SK-N-SH (cell line): Measurements from ENCODE around the gene MARCKSL1. TPM values are rescaled to one million over a fixed set of nuclear protein-coding genes. Genes with fewer than 3 reads are reported as not detected.

Experiments used
- CTCF ChIA-PET: fragments of 300-600, 350-600 bp; formaldehyde crosslinking; extraction: SDS; loops from one replicate; lab custom pipeline; 2021; lab: Yijun Ruan, JAX
- POLR2A ChIA-PET: fragments of 350-600 bp; sonication (Branson Sonifier 250); formaldehyde crosslinking; extraction: SDS; loops from one replicate; lab custom pipeline; 2020; ENCODE audit warnings: antibody characterized with exemption, inconsistent platforms; lab: Yijun Ruan, JAX
- DNase-seq: peaks from one replicate; pipeline ENCODE4 v3.0.0; 2012
- H2AFZ ChIP-seq: fragments of 200-600 bp; sonication (generic); 2 replicates; pipeline ENCODE4 v1.8.1; 2016; ENCODE audit warnings: antibody characterized with exemption, mild to moderate bottlenecking, low read depth
- H3F3A ChIP-seq: fragments of 200-600 bp; sonication (generic); replicated peaks from 2 replicates; pipeline ENCODE3; 2016; ENCODE audit warnings: antibody characterized with exemption, mild to moderate bottlenecking; ENCODE audit not compliant: insufficient read depth
- H3K27ac ChIP-seq, 2 experiments: fragments of 200-500 bp in 1 of 2; fragments of 200-600 bp in 1 of 2; sonication (Bioruptor generic) in 1 of 2; sonication (generic), shearing (Covaris generic) in 1 of 2; 2 replicates each; pipeline versions ENCODE4 v1.5.1 to v1.6.1; 2014 to 2016; ENCODE audit warnings: low read depth in 2 of 2, inconsistent platforms in 1 of 2, low read length in 1 of 2, mild to moderate bottlenecking in 1 of 2, mixed read lengths in 1 of 2
- H3K27me3 ChIP-seq: fragments of 200-600 bp; sonication (generic), shearing (Covaris generic); 2 replicates; pipeline ENCODE4 v1.6.1; 2016; ENCODE audit warnings: mixed run types; ENCODE audit not compliant: insufficient read depth
- H3K36me3 ChIP-seq, 2 experiments: fragments of 200-500 bp in 1 of 2; fragments of 200-600 bp in 1 of 2; sonication (Bioruptor generic) in 1 of 2; sonication (generic) in 1 of 2; replicated peaks in 1 of 2; 2 replicates each; pipeline versions ENCODE3 to v1.5.1; 2014 to 2016; ENCODE audit warnings: low read length in 1 of 2, mild to moderate bottlenecking in 1 of 2; ENCODE audit not compliant: insufficient read depth in 2 of 2, control insufficient read depth in 1 of 2
- H3K4me1 ChIP-seq, 2 experiments: fragments of 200-500 bp in 1 of 2; fragments of 200-600 bp in 1 of 2; sonication (Bioruptor generic) in 1 of 2; sonication (generic), shearing (Covaris generic) in 1 of 2; 2 replicates each; pipeline versions ENCODE4 v1.5.1 to v1.6.1; 2014 to 2016; ENCODE audit warnings: low read depth in 1 of 2, low read length in 1 of 2, mixed run types in 1 of 2; ENCODE audit not compliant: insufficient read depth in 2 of 2, control insufficient read depth in 1 of 2
- H3K4me2 ChIP-seq: fragments of 200-600 bp; sonication (generic), shearing (Covaris generic); 2 replicates; pipeline ENCODE4 v1.6.1; 2017; ENCODE audit warnings: mixed run types
- H3K4me3 ChIP-seq, 2 experiments: fragments of 200-500 bp in 1 of 2; fragments of 200-600 bp in 1 of 2; sonication (Bioruptor generic) in 1 of 2; sonication (generic), shearing (Covaris generic) in 1 of 2; 2 replicates each; pipeline versions ENCODE4 v1.5.1 to v1.8.1; 2014 to 2016; ENCODE audit warnings: low read depth in 2 of 2, inconsistent platforms in 1 of 2, low read length in 1 of 2, mild to moderate bottlenecking in 1 of 2, mixed read lengths in 1 of 2, moderate library complexity in 1 of 2
- H3K79me2 ChIP-seq: fragments of 200-600 bp; sonication (generic); 2 replicates; pipeline ENCODE4 v1.8.1; 2017; ENCODE audit warnings: mild to moderate bottlenecking; ENCODE audit not compliant: insufficient read depth
- H3K9ac ChIP-seq: fragments of 200-600 bp; sonication (generic); 2 replicates; pipeline ENCODE4 v1.6.1; 2017; ENCODE audit warnings: mixed run types
- H3K9me2 ChIP-seq: fragments of 200-600 bp; sonication (generic); 2 replicates; pipeline ENCODE4 v1.6.1; 2017; ENCODE audit warnings: mixed run types
- H3K9me3 ChIP-seq: fragments of 200-600 bp; sonication (generic); 2 replicates; pipeline ENCODE4 v1.6.1; 2017; ENCODE audit warnings: mixed run types, mild to moderate bottlenecking, moderate library complexity
- H4K20me1 ChIP-seq: fragments of 200-600 bp; sonication (generic); 2 replicates; pipeline ENCODE4 v1.6.1; 2017; ENCODE audit warnings: mild to moderate bottlenecking, mixed run types; ENCODE audit not compliant: insufficient read depth
- FOSL2 ChIP-seq: IDR thresholded peaks from 2 replicates; pipeline ENCODE4 v1.4.0; 2012; ENCODE audit warnings: low read depth, mild to moderate bottlenecking, moderate library complexity, borderline replicate concordance
- FOXJ3 ChIP-seq: sonication (generic); formaldehyde crosslinking; IDR thresholded peaks from 2 replicates; pipeline ENCODE4 v1.5.1; 2020; ENCODE audit warnings: mild to moderate bottlenecking, missing genetic modification reagents
- GABPA ChIP-seq: IDR thresholded peaks from 2 replicates; pipeline ENCODE4 v1.4.0; 2012; ENCODE audit warnings: low read depth, mild to moderate bottlenecking
- JUND ChIP-seq: IDR thresholded peaks from 2 replicates; pipeline ENCODE4 v1.4.0; 2012
- MEF2A ChIP-seq: IDR thresholded peaks from 2 replicates; pipeline ENCODE4 v1.4.0; 2012; ENCODE audit warnings: low read depth, borderline replicate concordance
- NRF1 ChIP-seq: IDR thresholded peaks from 2 replicates; pipeline ENCODE4 v1.6.1; 2012; ENCODE audit warnings: low read depth, mild to moderate bottlenecking, low read length
- TAF1 ChIP-seq: IDR thresholded peaks from 2 replicates; pipeline ENCODE4 v1.6.1; 2012; ENCODE audit warnings: low read depth, mild to moderate bottlenecking, low read length, moderate library complexity, borderline replicate concordance
- TCF12 ChIP-seq: IDR thresholded peaks from 2 replicates; pipeline ENCODE4 v1.4.0; 2012
- WGBS: methylation state at CpG from one replicate; pipeline ENCODE4 v1.1.6; 2017; ENCODE audit warnings: low lambda C conversion rate; 5-methylcytosine and 5-hydroxymethylcytosine counted together
- polyA plus RNA-seq, 3 experiments: library from polyadenylated mRNA; depleted of rRNA; stranded (reverse); fragments of >200 nt; gene quantifications; 2 replicates each; pipeline ENCODE4 v1.2.3, GENCODE V29; 2012
- TF ChIP-seq, protein P1 (sequence below): IDR thresholded peaks from 2 replicates; pipeline ENCODE4 v1.4.0; 2012; ENCODE audit warnings: low read depth, borderline replicate concordance
- TF ChIP-seq, protein P2 (sequence below): IDR thresholded peaks from 2 replicates; pipeline ENCODE4 v1.6.1; 2012; ENCODE audit warnings: mild to moderate bottlenecking, low read depth, low read length, moderate library complexity

MARCKSL1 gene
- polyA plus RNA-seq, 1 of the 3 experiments (the other 2 are of a cell fraction): 275 TPM

DNA sequence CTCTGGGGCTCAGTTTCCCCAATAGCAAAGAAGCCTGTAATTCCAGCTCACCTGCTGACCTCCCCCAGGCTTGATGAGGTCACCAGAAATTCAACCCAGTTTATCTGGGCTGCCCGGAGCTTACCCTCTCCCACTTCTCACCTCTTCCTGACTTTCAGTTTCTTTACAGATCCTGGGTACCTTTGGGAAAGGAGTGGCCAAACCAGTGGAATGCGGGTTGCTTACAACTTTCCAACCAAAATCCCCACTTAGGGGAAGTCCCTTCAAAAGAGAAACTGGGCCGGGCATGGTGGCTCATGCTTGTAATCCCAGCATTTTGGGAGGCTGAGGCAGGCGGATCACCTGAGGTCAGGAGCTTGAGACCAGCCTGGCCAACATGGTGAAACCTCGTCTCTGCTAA is 5.9 kb upstream of the MARCKSL1 start (continued):
- TF ChIP-seq, protein P1, sequence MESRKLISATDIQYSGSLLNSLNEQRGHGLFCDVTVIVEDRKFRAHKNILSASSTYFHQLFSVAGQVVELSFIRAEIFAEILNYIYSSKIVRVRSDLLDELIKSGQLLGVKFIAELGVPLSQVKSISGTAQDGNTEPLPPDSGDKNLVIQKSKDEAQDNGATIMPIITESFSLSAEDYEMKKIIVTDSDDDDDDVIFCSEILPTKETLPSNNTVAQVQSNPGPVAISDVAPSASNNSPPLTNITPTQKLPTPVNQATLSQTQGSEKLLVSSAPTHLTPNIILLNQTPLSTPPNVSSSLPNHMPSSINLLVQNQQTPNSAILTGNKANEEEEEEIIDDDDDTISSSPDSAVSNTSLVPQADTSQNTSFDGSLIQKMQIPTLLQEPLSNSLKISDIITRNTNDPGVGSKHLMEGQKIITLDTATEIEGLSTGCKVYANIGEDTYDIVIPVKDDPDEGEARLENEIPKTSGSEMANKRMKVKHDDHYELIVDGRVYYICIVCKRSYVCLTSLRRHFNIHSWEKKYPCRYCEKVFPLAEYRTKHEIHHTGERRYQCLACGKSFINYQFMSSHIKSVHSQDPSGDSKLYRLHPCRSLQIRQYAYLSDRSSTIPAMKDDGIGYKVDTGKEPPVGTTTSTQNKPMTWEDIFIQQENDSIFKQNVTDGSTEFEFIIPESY: no peak
- TF ChIP-seq JUND (no peak), MEF2A (no peak)
- TF ChIP-seq, protein P2, sequence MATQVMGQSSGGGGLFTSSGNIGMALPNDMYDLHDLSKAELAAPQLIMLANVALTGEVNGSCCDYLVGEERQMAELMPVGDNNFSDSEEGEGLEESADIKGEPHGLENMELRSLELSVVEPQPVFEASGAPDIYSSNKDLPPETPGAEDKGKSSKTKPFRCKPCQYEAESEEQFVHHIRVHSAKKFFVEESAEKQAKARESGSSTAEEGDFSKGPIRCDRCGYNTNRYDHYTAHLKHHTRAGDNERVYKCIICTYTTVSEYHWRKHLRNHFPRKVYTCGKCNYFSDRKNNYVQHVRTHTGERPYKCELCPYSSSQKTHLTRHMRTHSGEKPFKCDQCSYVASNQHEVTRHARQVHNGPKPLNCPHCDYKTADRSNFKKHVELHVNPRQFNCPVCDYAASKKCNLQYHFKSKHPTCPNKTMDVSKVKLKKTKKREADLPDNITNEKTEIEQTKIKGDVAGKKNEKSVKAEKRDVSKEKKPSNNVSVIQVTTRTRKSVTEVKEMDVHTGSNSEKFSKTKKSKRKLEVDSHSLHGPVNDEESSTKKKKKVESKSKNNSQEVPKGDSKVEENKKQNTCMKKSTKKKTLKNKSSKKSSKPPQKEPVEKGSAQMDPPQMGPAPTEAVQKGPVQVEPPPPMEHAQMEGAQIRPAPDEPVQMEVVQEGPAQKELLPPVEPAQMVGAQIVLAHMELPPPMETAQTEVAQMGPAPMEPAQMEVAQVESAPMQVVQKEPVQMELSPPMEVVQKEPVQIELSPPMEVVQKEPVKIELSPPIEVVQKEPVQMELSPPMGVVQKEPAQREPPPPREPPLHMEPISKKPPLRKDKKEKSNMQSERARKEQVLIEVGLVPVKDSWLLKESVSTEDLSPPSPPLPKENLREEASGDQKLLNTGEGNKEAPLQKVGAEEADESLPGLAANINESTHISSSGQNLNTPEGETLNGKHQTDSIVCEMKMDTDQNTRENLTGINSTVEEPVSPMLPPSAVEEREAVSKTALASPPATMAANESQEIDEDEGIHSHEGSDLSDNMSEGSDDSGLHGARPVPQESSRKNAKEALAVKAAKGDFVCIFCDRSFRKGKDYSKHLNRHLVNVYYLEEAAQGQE: no peak

DNA sequence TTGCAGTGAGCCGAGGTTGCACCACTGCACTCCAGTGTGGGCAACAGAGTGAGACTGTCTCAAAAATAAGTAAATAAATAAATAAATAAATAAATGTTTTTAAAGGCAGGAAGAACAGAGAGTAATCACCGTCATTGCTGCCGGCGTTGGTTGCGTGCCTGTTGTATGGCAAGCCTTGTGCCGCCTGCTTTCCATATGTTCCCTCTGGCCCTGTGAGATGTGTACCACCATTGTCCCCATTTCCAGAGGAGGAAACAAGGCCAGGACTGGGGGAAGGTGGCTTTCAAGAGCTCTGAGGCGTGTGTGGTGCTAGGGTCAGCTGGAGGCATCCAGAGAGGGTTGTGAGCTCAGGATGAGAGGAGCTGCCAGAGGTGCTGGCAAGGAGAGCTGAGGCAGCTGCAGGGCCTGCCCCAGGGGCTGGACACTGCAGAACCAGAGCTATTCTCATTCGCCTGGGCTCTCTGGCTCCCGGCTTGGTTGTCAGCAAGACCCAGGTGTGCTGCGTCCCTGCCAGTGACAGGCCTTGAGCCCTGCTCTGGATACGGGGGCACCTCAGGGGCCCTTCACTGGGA is 5.2 kb upstream of the MARCKSL1 start:
- Histone ChIP-seq H3K79me2 (no peaks in the 10 kb centered on the region), H3K27me3 (no peaks in the 10 kb centered on the region), H3K27ac (no peak overlapping the region), H3K4me1 (peaks cover 0 to 5% of the 10 kb centered on the region in 2 experiments; a peak in 1 of 4 replicates), H3K36me3 (no peaks in the 10 kb centered on the region), H3K4me3 (no peak overlapping the region), H3K9me3 (no peaks in the 10 kb centered on the region), H3F3A (no peaks in the 10 kb centered on the region), H2AFZ (no peak overlapping the region), H3K9ac (no peak overlapping the region), H3K4me2 (no peak overlapping the region), H3K9me2 (no peaks in the 10 kb centered on the region), H4K20me1 (no peaks in the 10 kb centered on the region)
- DNase-seq: no peak
- ChIA-PET POLR2A (interaction anchor here (0.5 kb wide), 1 partner anchor 17 kb away, joined by 3 read pairs; no protein-coding TSS in a partner anchor), CTCF (no interaction called here)
- WGBS: 98% methylated on average over 10 of the region's 11 CpGs
- no peak for TF ChIP-seq NRF1
- no peak for TF ChIP-seq FOXJ3 (CRISPR knock-in tag)
- TF ChIP-seq TAF1: no peak
- TF ChIP-seq GABPA: no peak

DNA sequence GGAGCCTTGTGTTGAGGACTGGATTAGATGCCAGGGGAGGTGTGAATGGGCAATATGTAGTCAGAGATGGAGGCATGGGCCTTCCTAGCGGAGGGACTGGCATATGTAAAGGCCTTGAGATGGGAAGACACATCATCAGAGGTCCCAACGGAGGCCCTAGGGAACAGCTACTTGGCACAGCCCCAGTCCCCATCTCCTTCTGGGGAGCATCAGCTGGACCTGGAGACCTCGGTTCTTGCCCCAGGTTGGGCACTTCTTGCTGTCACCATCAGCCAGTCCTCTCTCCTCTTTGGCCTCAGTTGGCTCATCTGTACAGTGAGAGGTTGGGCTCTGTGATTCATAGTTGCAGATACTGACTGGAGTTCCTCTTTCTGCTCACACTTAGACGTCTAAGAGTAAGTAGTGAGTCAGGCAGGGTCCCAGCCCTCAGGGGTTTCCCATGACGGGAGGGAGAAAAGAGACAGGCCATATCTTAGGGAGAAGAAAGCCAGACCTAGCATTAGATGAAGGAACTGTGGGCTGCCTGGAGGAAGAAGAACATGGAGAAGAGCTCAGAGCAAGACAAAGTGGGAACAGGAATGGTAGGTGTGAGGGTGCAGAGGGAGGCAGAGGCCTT is 3.4 kb upstream of the MARCKSL1 start:
- DNase-seq: no peak
- Histone ChIP-seq H3K4me3 (no peak overlapping the region), H3K4me2 (no peak overlapping the region), H3K9me3 (no peaks in the 10 kb centered on the region), H4K20me1 (peaks cover 6% of the 10 kb centered on the region), H3K36me3 (no peaks in the 10 kb centered on the region), H2AFZ (no peak overlapping the region), H3K9ac (no peak overlapping the region), H3K9me2 (no peaks in the 10 kb centered on the region), H3K79me2 (peaks cover 14% of the 10 kb centered on the region), H3F3A (no peaks in the 10 kb centered on the region), H3K4me1 (peaks cover 1 to 9% of the 10 kb centered on the region in 2 experiments; a peak in 2 of 4 replicates), H3K27ac (no peak overlapping the region), H3K27me3 (no peaks in the 10 kb centered on the region)
- TF ChIP-seq FOSL2: peak; percentile 22; the same call in 1 of the 2 replicates
- TF ChIP-seq, protein P1: no peak
- 0 out of 2 replicates have a peak, but pooled peaks have one; percentile 11 for TF ChIP-seq TCF12
- ChIA-PET CTCF (no interaction called here), POLR2A (no interaction called here)
- 59% methylated on average over 4 of the region's 5 CpGs for WGBS
